Germinal center (tissue), 1 donor: ENCODE measurements around the gene GGT5.
"Not testable (repeated sequence)": the region's sequence is repeated elsewhere in the genome, so short reads cannot be mapped to it uniquely, and the experiment has no call there.

Source experiments
- DNase-seq: peaks from one replicate; pipeline ENCODE4 v3.0.0; 2012; ENCODE audit warnings: mixed read lengths, low spot score

Gene GGT5

GRCh38 chr22:24183321-24184031 lies 61.4 kb downstream of the GGT5 start:
- DNase-seq = no peak

DNA sequence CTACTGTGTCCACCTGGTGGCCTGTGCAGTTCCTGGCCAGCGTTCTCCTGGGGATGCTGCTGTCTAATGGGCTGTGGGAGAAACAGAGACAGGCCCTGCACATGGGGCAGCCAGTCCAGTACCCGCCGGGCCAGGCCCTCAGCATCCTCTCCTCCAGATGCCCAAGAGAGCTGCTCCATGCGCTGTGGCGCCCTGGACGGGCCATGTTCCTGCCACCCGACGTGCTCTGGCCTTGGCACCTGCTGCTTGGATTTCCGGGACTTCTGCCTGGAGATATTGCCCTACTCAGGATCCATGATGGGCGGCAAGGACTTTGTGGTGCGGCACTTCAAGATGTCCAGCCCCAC lies 62.0 kb downstream of the GGT5 start:
- not testable (repeated sequence) for DNase-seq

DNA sequence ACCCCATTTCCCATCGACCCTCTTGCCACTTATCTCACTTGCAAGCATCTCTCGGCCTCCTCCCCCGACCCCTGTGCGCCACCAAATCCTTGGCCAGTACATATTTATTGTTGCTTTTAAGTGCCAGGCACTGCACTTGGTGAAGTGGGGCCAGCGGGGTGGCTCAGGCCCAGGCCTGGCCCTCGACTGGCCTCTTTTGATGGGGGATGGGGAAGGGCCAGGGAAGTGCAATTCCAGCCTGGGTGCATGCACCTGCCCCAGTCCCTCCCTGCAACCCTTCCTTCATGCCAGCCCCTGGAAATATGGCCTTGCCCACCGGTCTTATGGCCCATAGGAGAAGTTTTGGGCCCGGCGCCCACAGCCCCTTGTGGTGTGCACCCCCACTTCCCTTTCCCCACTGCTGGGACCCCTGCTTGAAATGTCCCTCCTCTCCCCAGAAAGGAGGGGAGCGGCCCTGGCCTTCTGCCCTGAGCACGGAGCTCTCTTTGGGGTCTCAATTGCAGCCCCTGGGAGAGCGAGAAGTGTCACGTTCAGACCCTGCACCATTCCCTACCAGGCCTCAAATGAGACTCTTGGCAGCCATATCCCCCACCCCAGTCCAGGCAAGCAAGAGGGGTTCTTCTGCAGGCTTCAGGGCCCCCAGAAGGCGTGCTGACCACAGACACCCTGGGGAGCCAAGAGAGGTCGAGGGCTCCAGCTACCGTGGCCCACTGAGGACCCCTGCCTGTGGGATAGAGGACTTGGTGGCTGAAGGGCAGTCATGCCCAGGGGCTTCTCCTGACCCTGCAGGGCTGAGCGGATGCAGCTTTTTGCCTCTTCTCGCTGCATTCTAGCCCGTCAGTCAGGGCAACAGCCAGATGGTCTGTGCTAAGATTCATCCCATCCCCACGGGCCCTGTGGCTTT lies 62.6 kb downstream of the GGT5 start:
- no peak for DNase-seq

- DNase-seq = no peak
Measured at GRCh38 chr22:24181088-24181995, 63.5 kb downstream of the GGT5 start, which contains the start of gene SUSD2. SUSD2 (plus strand) TSS chr22:24181487; CDS start chr22:24181520, 33 bp downstream.

DNA sequence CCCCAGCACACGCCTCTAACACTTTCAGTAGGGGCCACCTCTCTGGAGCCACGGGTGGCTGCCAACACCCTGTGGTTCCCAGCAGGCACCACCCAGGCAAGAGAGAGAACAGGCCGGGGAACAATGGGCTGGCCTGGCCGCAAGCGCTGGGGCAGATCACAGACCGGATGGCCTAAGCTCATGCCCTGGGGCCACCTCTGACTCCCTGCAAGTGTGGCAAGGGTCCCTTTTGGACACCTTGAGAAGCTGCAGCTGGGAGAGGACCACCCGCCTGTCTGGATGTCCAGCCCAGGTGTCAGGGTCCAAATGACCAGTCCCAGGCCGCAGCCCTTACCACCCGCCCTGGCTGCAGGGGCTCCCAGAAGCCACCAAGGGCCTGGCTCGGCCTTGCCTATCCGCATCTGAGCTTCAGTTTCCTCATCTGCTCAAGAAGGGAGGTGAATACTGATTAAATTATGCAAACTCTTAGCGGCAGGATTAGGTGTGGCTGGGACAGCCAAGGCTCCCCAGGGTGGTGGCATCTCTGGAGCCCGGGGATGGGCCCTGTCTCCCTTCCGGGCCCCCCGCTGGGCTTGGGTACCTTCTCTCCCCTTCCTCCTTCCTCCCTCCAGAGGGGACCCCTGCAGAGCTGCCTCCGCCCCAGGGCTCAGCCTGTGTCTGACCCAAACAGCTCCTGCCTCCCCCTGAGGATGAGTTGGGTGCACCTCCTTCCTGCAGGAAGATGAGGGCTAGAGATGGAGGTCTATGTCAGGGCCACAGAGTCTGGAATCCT lies 64.4 kb downstream of the GGT5 start:
- no peak for DNase-seq

GRCh38 chr22:24179478-24180210 lies 65.2 kb downstream of the GGT5 start:
- DNase-seq = no peak

DNA sequence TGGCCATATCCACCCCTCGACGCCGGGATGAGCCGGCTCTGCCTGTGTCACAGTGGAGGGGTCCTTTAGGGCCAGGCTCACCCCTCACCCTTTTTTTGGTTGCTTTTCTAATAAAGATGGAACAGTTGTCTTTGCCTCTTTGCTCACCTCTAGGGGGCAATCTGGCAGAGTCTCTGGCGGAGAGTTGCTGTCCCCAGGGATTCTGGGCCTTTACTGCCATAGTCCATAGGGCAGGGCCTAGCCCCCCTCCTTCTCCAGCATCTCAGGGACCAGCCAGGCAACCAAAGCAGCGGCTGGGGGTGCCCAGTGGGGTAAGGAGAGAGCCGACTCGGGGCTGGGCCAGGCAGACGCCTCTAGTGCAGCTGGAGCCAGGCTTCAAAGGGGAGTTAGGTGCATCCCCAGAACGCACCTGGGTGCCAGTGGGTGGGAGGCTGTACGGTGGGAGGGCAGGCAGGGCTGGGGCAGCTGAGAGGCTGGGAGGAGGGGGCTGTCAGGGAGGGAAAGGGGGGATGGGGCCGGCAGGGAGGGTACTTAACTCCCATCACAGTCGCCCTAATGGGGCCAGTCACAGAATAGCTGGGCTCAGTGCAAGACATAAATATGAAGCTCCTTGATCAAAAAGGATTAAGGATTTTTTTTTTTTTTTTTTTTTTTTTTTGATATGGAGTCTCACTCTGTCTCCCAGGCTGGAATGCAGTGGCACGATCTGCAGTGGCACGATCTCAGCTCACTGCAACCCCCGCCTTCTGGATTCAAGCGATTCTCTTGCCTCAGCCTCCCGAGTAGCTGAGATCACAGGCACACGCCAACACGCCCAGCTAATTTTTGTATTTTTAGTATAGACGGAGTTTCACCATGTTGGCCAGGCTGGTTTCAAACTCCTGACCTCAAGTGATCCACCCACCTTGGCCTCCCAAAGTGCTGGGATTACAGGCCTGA lies 66.1 kb downstream of the GGT5 start:
- DNase-seq = no peak

DNA sequence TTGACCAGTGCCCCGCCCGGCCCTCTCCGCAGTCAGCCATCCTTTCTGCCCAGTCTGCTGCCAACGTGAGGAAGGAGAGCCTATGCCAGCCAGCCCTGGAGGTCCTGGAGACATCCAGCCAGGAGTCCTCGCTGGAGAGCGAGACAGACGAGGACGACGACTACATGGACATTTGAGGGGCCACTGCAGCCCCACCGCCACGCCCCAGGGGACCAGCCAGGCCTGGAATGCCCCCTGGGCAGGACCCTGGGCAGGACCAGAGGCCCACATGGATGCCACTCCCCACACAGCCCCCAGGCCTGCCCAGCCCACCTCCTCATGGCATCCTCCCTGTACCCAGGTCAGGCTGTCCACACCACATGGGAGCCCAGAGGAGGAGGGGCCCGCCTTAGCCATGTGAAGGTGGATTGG lies 66.9 kb downstream of the GGT5 start:
- no peak for DNase-seq

DNA sequence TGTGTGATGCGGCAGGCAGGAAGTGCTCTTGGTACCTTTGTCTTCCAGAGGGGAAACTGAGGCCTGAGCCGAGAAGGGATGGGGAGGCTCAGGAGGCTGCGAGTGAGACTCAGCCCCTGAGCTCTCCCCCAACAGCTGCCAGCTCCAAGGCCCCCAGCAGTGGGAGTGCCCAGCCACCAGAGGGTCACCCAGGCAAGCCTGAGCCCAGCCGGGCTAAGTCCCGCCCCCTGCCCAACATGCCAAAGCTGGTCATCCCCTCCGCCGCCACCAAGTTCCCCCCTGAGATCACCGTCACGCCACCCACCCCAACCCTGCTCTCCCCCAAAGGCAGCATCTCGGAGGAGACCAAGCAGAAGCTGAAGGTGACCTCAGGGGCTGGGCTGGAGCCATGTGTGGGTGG lies 67.4 kb downstream of the GGT5 start:
- DNase-seq = no peak

- no peak for DNase-seq
Measured at GRCh38 chr22:24177045-24177444, 67.8 kb downstream of the GGT5 start.

- no peak for DNase-seq
Measured at GRCh38 chr22:24176630-24177029, 68.3 kb downstream of the GGT5 start.

GRCh38 chr22:24176040-24176439 lies 68.8 kb downstream of the GGT5 start:
- DNase-seq = no peak

GRCh38 chr22:24175160-24175808 lies 69.6 kb downstream of the GGT5 start:
- DNase-seq = peak; percentile 51

GRCh38 chr22:24171822-24172221 lies 73.1 kb downstream of the GGT5 start:
- no peak for DNase-seq

- DNase-seq = no peak
Measured at GRCh38 chr22:24170632-24171031, 74.2 kb downstream of the GGT5 start.

DNA sequence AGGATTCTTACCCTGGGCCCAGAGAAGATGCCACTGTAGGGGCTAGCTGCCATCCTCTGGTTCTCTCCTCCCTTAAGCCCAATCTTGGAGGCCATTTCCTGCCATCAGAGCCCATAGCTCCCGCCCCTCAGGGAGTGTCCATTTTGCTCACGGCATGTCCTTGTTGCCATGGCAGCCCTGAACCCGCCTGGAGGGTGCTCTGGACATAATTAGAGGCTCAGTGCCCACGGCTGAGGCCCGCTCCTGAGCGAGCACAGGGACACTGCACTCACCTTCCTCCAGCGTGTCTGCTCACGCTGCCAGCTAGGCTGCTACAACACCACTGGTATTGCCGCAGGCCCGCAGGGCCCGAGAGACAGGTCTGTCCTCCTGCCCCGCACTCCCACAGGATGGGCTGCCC lies 74.7 kb downstream of the GGT5 start:
- DNase-seq = no peak
